HG02840 (cell line): Measurements from ENCODE around the gene RPL10A.

Source experiments
- ATAC-seq: cut with Tn5 transposase; IDR thresholded peaks from one replicate; pipeline ENCODE4 v1.9.1; 2021; ENCODE audit warnings: mild to moderate bottlenecking, moderate library complexity, moderate number of reproducible peaks; ENCODE audit not compliant: unreplicated experiment, low FRiP score

RPL10A gene

DNA sequence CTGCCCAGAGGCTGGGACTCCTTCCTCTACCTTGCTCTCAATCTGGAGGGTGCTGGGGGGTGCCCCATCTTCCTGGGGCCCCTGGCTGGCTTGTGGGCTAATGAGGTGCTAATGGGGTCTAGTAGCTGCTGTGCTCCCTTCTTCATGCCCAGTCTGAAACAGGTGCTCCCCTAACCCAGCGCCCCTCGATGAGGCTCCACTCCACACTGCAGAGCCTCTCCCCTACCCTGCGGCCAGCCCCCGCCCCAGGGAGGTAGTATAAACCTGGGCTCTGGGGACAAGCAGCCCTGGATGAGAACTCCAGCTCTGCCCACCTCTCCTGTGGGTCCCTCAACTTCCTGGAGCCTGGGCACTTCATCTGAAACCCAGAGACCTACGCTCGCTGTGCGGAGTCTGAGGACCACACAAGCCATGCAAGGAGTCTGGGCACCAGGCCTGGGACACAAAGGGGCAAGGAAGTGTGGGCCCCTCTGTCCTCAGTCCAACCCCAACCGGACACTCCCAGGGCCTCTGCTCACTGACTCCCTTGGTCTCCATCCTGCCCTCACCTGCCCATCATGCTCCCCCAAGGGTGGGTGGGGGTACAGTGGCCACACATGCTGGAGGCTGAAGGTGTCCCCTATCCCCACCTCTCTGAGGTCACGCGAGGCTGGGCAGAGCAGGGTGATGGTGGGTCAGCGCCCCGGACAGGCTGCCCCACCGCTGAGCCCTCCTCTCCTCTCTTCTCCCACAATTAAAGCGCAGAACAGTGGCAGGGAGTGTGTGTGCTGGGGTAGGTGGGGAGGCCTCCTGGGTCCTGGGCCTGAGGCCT lies 6.1 kb downstream of the RPL10A start:
- ATAC-seq, result no peak

DNA sequence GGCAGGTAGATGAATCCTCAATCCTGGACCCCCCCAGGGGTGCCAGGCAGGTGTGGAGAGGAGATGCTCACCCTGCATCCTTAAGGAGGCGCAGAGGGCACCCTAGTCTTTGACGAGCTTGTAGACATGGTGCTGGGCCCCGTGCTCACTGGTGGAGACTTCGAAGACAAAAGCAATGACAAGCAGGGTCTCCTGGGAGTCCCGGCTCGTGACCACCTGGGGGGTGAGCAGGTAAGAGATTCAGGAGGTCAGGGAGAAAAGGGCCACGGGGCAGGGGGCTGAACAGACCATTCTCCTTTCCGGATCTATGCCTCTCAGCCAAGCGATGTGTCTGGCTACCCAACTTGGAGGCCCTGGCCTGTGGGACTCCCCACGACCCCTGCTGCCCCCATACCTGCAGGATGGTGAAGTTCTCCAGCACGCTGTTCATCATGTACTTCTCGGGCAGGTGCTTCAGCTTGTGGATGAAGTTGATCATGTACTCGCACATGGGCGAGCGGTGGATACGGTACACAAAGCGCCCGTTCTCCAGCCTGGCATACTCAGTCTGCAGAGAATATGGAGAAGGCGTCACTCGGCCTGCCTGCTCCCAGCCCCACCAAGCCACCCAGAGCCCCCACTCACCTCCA lies 6.9 kb downstream of the RPL10A start:
- no peak for ATAC-seq

DNA sequence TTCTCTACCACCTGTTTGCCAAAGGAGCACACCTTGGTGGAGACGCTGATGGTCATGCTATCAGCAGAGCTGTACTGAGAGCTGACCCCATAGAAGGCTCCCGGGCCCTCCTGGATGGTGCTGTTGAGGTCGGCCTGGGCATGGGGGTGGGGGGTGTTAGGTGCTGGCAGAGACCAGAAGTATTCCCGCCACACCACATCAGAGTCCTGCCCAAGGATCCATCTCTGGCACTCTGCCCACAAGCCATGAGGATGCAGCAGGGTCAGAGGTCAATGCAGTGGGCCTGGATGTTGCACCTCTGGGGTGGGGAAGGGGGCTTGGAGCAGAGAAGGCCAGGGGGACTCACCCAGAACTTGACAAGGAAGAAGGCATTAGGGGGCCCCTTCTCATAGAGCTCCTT lies 7.4 kb downstream of the RPL10A start:
- ATAC-seq, result no peak

DNA sequence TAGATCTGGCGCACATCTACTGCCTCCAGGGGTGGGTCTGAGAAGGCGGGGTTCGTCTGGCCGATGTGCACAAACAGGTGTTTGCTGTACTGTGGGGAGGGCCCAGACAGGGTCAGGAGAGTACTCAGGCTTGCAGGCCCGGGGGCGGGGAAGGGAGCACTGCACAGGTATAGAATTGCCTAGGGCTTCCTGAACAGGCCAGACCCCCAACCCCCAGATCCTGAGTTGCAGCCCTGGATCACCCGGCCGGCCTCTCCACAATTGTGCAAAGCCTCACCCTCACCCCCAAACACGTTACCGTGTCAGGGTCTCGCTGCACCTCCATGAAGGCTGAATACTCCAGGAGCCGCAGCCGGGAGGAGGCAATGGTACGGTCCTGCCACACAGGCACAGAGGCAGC lies 7.8 kb downstream of the RPL10A start:
- no peak for ATAC-seq

DNA sequence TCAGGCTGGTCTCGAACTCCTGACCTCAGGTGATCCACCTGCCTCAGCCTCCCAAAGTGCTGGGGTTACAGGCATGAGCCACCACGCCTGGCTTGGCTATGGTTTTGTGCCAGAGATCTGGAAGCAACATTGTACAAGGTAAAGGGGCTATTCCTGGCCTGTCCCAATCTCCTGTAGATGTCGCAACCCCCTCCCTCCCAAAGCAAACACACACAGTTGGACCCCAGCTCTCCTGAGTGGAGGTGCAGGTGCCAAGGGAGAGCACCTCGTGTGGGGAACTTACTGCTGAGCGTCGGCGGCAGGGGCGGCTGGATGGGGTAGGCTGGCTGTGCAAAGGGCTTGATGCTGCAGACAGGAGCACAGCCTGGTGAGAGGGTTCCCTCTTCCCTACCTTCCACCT lies 8.8 kb downstream of the RPL10A start:
- no peak for ATAC-seq

DNA sequence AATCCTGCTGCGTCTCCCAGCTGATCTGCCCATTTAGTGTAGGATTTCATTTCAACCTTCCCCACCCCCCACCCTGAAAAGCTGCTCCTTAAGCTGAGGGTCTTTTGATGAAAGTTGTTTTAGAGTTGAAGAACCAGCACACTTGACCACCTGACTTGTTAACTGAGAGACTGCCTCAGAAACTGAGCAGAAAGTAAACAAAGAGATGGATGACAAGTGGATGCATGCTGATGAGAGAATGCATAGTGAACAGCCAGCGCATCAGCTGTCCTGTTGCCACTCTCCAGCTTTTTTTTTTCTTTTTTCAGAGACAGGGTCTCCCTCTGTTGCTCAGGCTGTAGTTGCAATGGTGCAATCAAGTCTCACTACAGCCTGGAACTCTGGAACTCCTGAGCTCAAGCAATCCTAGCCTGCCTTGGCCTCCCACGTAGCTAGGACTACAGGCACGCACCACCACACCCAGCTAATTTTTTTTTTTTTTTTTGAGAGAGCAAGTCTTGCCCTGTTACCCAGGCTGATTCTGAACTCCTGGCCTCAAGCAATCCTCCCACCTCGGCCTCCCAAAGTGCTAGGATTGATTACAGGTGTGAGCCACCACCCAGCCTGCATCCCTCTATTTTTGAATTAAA lies 9.5 kb downstream of the RPL10A start:
- no peak for ATAC-seq

DNA sequence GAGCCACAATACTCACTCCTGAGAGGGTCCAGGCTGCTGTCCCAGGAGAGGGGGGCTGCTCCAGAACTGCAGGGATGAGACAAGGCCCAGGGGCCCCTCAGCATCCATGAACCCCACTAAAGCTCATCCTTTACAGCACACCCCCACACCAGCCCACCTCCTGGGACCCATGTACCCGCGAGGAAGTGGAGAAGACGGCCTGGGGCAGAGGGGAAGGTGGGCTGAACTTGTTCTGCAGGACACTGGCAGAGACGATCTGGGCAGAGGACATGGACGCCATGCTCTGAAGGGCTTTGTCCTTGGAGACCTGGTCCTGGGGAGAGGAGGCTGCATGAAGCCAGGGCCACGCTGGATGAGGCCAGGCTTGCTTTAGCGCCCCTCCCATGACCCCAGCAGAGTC lies 10.1 kb downstream of the RPL10A start:
- ATAC-seq, result no peak

DNA sequence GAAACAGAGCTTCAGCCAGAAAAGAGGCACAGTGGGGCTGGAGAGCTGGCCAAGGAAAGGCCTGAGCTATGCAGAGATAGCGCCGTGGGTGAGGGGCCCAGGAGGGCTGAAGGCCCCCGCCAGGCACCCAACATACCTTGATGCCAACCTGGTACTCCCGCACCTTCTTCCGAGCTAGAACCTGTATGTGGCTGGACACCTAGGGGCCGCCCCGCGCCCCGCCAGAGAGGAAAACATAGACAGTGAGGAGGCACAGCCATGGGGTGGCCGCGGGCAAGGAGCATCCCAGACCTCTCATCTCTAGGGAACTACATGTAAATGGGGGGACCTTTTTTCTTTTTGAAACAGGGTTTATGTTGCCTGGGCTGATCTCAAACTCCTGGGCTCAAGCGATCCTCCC lies 12.0 kb downstream of the RPL10A start:
- no peak for ATAC-seq

DNA sequence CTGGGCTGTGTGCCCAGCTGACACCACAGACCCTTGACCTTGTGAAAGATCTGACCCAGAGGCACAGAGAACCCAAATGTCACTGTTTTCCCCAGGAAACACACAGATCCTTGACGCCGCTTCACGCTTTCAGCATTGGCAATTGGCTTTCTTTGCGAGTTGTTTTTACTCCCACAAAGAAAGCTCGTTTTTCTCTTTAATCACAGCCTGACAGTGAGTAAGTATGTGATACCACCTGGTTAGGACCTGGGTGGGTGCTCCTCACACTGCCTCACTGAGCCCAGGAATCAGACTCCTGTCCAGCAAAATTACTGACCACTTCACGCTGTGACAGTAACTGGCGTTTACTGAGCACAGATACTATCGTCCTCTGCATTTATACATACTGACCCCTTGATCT lies 13.0 kb downstream of the RPL10A start:
- no peak for ATAC-seq

DNA sequence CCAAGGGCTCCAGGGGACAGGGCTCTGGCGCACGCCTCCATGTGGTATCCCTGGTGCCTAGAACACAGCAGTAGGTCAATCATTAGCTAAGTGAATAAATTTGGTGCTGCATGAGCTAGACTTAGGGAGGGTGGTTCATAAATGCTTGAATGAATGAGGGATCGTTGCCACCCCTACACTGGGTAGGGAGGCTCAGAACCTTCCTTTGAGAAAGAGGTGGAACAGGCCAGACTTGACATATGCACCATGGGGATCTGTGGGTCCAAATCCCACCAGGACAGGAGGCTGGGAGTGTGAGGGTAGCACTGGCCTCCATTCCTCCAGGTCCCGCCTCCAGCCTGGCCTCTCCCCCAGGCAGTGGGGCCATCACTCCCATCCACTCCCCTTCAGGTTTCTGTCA lies 14.9 kb downstream of the RPL10A start:
- no peak for ATAC-seq

DNA sequence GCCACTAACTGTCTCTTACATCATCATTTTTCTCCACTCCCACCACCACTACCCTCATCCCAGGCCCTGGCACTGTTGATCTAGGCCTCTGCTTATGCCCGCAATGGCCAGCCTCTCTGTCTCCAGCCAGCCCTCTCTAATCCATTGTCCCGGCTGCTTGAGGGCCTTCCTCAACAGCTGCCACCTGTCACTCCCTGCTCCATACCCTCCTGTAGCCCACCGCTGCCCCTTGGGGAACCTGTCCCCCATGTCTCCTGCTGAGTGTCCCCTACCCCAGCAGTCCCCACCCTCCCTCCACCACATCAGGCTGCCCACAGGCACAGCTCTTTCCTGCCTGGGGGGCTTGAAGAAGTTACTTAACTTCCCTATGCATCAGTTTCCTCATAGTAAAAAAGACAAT lies 15.3 kb downstream of the RPL10A start:
- ATAC-seq, result no peak

DNA sequence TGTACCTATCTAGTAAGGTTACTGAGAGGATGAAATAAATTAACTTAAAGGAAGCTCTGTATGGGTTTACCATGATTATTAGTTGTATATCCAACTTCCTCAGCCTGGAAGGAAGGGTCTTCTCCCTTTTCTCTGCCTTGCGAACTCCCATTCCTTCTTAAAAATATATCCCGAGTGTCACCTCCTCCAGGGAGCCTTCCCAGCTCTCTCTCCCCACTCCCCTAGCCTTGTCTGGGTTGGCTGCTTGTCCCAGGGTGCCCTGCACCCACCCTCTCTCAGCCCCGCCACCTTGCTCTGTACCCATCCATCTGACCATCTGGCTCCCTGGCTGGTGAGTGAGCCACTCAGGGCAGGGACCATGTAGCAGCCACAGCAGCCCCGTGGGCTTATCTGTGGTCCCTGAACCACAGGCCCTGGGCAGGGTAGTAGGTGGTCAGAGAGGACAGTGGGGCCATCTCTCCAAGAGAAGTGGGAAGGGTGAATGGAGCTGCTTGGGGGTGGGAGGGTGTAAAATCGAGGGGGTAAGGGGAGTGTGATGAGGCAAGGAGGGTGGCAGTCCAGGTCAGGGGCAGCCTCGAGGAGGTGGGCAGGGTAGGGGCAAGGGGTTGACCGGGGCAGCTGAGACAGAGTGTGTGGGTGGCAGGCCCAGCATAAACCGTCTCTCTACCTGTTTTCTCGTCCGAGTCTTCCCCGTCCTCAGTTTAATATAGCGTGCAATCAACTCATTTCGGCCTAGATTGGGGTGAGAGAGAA lies 15.9 kb downstream of the RPL10A start:
- ATAC-seq, result no peak

DNA sequence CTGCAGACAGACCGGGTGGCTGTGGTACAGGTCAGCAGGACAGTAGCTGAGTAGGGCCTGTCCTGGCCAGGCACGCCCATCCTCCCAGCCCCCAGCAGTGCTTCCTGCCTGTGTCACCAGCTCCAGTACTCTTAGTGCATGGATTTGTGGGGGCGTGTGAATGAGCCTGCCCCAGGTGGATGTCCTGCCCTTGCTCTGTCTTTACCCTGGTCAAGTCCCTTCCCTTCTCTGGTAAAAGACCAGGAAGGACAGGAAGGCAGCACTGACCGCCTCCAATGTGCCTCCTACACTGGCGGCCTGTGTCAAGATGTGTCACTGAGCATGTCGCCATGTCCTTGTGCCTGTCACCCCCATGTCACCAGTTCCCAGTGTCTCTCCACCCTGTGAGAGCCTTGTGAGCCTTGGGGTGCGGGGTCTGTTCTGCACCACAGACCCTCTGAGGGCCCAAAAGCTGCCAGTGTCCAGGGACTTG lies 16.8 kb downstream of the RPL10A start:
- no peak for ATAC-seq

DNA sequence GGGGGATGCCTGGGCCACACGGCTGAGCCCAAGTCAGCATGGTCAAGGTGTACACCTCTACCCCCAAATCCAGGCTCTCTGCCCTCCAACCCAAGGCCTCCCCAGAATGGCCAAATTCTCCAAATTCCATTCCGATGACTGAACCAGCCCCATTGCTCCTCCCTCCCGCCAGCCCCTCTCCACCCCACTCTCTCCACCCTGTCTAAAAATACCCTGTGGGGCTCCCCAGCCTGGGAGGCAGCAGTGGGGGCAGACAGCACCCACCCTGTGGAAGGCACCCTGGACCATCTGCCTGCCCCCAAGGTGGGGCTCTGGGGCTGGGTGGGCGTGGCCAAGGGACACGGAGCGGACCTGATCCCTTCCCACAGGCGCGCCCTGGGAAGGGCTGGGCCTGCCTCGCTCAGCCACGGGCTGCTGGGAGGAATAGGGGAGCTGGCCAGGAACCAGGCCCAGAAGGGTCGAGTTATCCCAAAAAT lies 17.2 kb downstream of the RPL10A start:
- no peak for ATAC-seq

DNA sequence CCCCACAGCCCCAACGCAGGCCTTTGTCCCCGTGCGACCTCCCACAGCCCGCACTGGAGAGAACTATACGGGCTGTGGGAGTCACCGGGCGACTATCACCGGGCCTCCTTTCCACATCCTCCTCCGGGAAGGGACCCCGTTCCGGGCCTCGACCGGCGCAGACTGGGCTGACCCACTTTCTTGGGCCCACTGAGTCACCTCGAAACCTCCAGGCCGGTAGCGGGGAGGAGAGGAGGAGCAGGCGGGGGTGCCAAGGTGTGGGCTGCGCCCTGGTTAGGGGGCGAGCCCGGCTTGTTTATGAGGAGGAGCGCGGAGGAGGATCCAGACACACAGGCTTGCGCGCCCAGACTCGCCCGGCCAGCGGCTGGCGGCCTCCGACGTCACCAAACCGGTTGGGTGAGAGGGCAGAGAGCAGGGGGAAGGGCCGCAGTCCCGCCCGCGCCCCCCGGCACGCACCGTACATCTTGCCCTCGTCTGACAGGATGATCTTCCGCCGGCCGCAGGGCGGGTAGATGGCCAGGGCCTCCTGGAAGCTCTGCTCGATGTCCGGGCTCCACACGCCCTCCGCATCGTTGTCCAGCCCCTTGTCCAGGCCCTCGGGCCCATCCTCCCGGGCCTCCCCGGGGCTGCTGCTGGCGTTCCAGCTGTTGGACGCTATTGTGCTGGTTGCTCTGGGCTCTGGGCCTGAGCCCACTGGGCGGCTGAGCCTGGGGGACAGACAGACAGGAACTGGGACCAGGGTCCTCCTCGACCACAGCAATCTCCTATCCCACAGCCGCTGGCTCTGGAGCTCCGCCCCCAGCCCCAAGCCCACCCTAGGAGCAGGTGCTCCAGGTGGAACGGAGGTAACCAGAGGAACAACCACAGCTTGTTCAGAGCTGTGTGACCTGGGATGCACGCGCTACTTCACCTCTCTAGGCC lies 18.1 kb downstream of the RPL10A start:
- no peak for ATAC-seq

DNA sequence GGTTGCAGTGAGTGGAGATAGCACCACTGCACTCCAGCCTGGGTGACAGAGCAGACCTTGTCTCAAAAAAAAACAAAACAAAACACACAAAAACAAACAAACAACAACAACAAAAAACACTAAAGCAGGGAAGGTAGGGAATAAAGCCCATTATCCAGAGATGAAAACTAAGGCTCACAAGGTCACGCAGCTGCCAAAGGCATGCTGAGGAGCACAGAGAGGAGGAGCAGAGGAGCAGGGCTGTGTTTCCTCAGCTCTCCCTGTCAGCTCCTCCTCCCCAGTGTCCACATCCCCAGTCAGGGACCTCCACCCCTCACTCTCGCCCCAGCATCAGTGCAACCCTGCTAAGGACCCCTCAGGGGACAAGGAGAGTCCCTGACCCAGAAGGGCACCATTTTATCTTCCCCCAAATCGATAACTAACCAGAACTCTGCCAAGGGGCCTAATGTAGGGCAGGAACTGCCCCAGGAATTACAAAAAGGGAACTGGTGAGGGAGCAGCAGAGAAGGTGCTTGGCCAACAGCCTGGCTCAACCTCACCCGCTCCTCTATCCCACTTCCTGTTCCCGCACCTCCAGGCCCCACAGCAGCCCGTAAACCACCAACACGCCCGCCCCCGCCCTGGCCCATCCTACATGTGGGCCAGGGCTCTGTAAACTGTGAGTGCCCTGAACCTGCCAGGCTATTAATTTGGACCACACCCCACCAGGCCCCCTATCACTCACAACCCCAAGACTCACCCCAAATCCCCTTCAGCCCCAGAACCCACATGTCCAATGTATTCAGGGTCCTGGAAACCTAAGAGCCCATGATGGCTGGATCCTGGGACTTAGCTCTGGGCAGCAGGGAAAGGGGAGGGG lies 19.7 kb downstream of the RPL10A start:
- ATAC-seq, result no peak

DNA sequence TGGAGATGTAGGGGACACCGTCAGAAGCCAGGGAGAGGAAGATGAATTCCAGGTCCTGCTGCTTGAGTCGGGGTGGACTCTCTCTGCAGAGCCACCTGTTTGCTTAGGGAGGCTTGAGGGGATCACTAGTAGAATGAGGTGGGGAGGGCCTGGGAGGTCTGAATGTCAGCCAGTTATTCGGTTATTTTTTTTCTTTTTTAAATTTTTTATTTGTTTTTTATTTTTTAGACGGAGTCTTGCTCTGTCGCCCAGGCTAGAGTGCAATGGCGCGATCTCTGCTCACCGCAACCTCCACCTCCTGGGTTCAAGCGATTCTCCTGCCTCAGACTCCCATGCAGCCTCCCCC lies 20.3 kb downstream of the RPL10A start:
- ATAC-seq, result no peak

DNA sequence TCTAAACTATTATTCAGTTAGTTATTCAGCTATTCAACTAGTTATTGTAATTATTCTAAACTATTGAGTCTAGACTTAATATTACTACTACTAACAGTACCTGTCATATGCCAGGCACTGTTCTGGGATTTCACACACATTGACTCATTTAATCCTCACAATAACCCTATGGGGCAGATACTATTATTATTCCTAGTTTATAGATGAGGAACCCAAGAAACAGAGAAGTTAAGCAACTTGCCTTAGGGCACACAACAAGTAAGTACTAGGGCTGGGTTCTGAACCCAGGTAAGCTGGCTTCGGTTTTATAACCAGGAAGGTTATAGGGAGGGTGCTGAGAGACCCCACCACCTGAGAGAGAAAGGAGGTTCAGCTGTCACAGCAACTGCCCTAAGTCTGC lies 20.9 kb downstream of the RPL10A start:
- no peak for ATAC-seq
